CD14-positive monocyte (primary cell): Measurements from ENCODE around the gene ADH1C. TPM values are rescaled to one million over a fixed set of nuclear protein-coding genes. Genes with fewer than 3 reads are reported as not detected.

Experiments
- DNase-seq, 3 donors: peaks; one replicate each; pipeline ENCODE4 v3.0.0-alpha.2; 2011 to 2022
- H2AFZ ChIP-seq: 2 replicates; pipeline ENCODE4 v1.6.0; 2012; ENCODE audit warnings: mild to moderate bottlenecking, low read depth, low read length, inconsistent platforms; ENCODE audit not compliant: insufficient read depth, poor library complexity, severe bottlenecking
- H3K27ac ChIP-seq, 2 donors: 1 replicate in 1 of 2; 2 replicates in 1 of 2; pipeline ENCODE4 v1.5.1; 2012 to 2013; ENCODE audit warnings: low read length in 2 of 2, control low read depth in 1 of 2, inconsistent platforms in 1 of 2, low read depth in 1 of 2, mild to moderate bottlenecking in 1 of 2
- H3K27me3 ChIP-seq, 2 donors: one replicate each; pipeline versions ENCODE4 v1.6.0 to v1.6.1; 2011 to 2013; ENCODE audit warnings: low read length in 2 of 2; ENCODE audit not compliant: control insufficient read depth in 2 of 2, insufficient read depth in 2 of 2
- H3K36me3 ChIP-seq, 2 donors: replicated peaks in 1 of 2; 1 replicate in 1 of 2; 2 replicates in 1 of 2; pipeline versions ENCODE4 v1.5.1 to v1.6.1; 2012 to 2013; ENCODE audit warnings: low read length in 2 of 2, control low read depth in 1 of 2, inconsistent platforms in 1 of 2, mild to moderate bottlenecking in 1 of 2; ENCODE audit not compliant: insufficient read depth in 2 of 2, control insufficient read depth in 1 of 2
- H3K4me1 ChIP-seq, 2 donors: 1 replicate in 1 of 2; 2 replicates in 1 of 2; pipeline versions ENCODE4 v1.5.1 to v1.6.1; 2012 to 2013; ENCODE audit warnings: low read length in 2 of 2, control low read depth in 1 of 2, inconsistent platforms in 1 of 2, mild to moderate bottlenecking in 1 of 2, moderate library complexity in 1 of 2; ENCODE audit not compliant: insufficient read depth in 2 of 2, control insufficient read depth in 1 of 2
- H3K4me2 ChIP-seq: replicated peaks from 2 replicates; pipeline ENCODE3; 2012; ENCODE audit warnings: low read length, moderate library complexity, mild to moderate bottlenecking; ENCODE audit not compliant: poor library complexity, severe bottlenecking; ENCODE audit errors: extremely low read depth
- H3K4me3 ChIP-seq, 3 experiments: fragments of 200-600 bp in 1 of 3; sonication (generic) in 1 of 3; replicated peaks in 1 of 3; 1 replicate in 2 of 3; 2 replicates in 1 of 3; pipeline ENCODE4 v1.5.1; 2011 to 2013; ENCODE audit warnings: low read length in 3 of 3, mild to moderate bottlenecking in 3 of 3, control low read depth in 2 of 3, low read depth in 2 of 3, inconsistent platforms in 1 of 3, moderate library complexity in 1 of 3
- H3K79me2 ChIP-seq: 2 replicates; pipeline ENCODE4 v1.6.0; 2012; ENCODE audit warnings: mild to moderate bottlenecking, control low read depth, inconsistent platforms, low read length, moderate library complexity; ENCODE audit not compliant: insufficient read depth
- H3K9ac ChIP-seq: 2 replicates; pipeline ENCODE4 v1.6.0; 2017; ENCODE audit warnings: low read length, mild to moderate bottlenecking; ENCODE audit not compliant: insufficient read depth, poor library complexity, severe bottlenecking
- H3K9me3 ChIP-seq, 2 donors: replicated peaks in 1 of 2; 1 replicate in 1 of 2; 2 replicates in 1 of 2; pipeline versions ENCODE4 v1.5.1 to v1.6.1; 2012 to 2013; ENCODE audit warnings: low read length in 2 of 2, control low read depth in 1 of 2; ENCODE audit not compliant: control insufficient read depth in 1 of 2, insufficient read depth in 1 of 2
- H4K20me1 ChIP-seq: 2 replicates; pipeline ENCODE4 v1.6.0; 2012; ENCODE audit warnings: mild to moderate bottlenecking, low read length, control low read depth, moderate library complexity; ENCODE audit not compliant: insufficient read depth
- H3K27ac Mint-ChIP-seq, 7 donors: one replicate each; pipeline ENCODE4 v1.8.0; 2020; ENCODE audit warnings: mild to moderate bottlenecking in 7 of 7, mixed read lengths in 7 of 7, moderate library complexity in 6 of 7, inconsistent platforms in 2 of 7
- H3K27me3 Mint-ChIP-seq, 3 donors: one replicate each; pipeline ENCODE4 v1.8.0; 2021 to 2022; ENCODE audit warnings: low read depth in 3 of 3, mild to moderate bottlenecking in 3 of 3, mixed read lengths in 3 of 3, moderate library complexity in 3 of 3, inconsistent platforms in 1 of 3
- H3K36me3 Mint-ChIP-seq, 2 donors: one replicate each; pipeline ENCODE4 v1.8.0; 2020; ENCODE audit warnings: mixed read lengths in 2 of 2, inconsistent platforms in 1 of 2, mild to moderate bottlenecking in 1 of 2
- H3K4me1 Mint-ChIP-seq: one replicate; pipeline ENCODE4 v1.8.0; 2020; ENCODE audit warnings: mild to moderate bottlenecking, mixed read lengths
- H3K4me3 Mint-ChIP-seq, 2 donors: one replicate each; pipeline ENCODE4 v1.8.0; 2020; ENCODE audit warnings: mild to moderate bottlenecking in 2 of 2, mixed read lengths in 2 of 2, moderate library complexity in 1 of 2
- H3K9me3 Mint-ChIP-seq, 7 donors: one replicate each; pipeline ENCODE4 v1.8.0; 2020 to 2022; ENCODE audit warnings: mixed read lengths in 7 of 7, mild to moderate bottlenecking in 6 of 7, moderate library complexity in 6 of 7, inconsistent platforms in 2 of 7
- WGBS: methylation state at CpG from one replicate; pipeline ENCODE4 v1.1.5; 2013; ENCODE audit warnings: missing lambda C conversion rate; ENCODE audit not compliant: insufficient coverage; 5-methylcytosine and 5-hydroxymethylcytosine counted together
- intact Hi-C, 2 donors: fragments of 100-400 bp; cut with micrococcal nuclease; formaldehyde crosslinking; loops; one replicate each; pipeline versions ENCODE4 v1.15.0 to v1.15.1; 2023
- polyA plus RNA-seq, 3 donors: library from polyadenylated mRNA; depleted of rRNA in 1 of 3; unstranded in 2 of 3; stranded (reverse) in 1 of 3; fragments of 300-500 nt in 2 of 3; fragments of >200 nt in 1 of 3; fragmentation: Illumina TruSeq in 2 of 3; gene quantifications; 1 replicate in 2 of 3; 2 replicates in 1 of 3; pipeline ENCODE4 v1.2.3, GENCODE V29; 2012 to 2021
- TF ChIP-seq, protein P1 (sequence below): fragments of 200-600 bp; IDR thresholded peaks from one replicate; pipeline ENCODE4 v1.8.0; 2022; ENCODE audit warnings: antibody characterized with exemption, mild to moderate bottlenecking

Gene ADH1C
- polyA plus RNA-seq, 3 donors: not detected

DNA sequence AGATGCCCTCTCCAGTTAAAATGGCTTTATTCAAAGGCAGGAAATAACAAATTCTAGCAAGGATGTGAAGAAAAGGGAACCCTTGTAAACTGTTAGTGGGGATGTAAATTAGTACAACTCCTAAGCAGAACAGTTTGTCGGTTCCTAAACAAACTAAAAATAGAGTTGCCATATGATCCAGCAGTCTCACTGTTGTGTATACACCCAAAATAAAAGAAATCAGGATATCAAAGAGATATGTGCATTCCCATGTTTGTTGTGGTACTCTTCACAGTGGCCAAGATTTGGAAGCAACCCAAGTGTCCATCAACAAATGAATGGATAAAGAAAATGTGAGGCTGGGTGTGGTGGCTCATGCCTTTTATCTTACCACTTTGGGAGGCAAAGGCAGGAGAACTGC lies 46.5 kb upstream of the ADH1C start:
- no peak for DNase-seq
- H2AFZ ChIP-seq: no peak overlapping the region
- H3K4me3 ChIP-seq: no peak overlapping the region
- H3K27ac ChIP-seq: no peak overlapping the region
- H3K36me3 Mint-ChIP-seq: no peaks in the 10 kb centered on the region
- WGBS: no CpG with 5 or more reads among the region's 1 CpG
- no peak overlapping the region for H3K4me3 Mint-ChIP-seq
- no peaks in the 10 kb centered on the region for H3K4me1 ChIP-seq
- H3K27me3 Mint-ChIP-seq: no peaks in the 10 kb centered on the region
- H3K9ac ChIP-seq: no peak overlapping the region
- no peaks in the 10 kb centered on the region for H3K9me3 ChIP-seq
- no peaks in the 10 kb centered on the region for H3K36me3 ChIP-seq
- H3K79me2 ChIP-seq: no peaks in the 10 kb centered on the region
- H3K4me2 ChIP-seq: no peak overlapping the region
- no peak overlapping the region for H3K27ac Mint-ChIP-seq
- intact Hi-C loops: no loop called here
- peaks cover 4% of the 10 kb centered on the region for H3K4me1 Mint-ChIP-seq
- peaks cover 0 to 3% (median 0%) of the 10 kb centered on the region in 7 donors for H3K9me3 Mint-ChIP-seq
- no peaks in the 10 kb centered on the region for H3K27me3 ChIP-seq
- TF ChIP-seq, protein P1, sequence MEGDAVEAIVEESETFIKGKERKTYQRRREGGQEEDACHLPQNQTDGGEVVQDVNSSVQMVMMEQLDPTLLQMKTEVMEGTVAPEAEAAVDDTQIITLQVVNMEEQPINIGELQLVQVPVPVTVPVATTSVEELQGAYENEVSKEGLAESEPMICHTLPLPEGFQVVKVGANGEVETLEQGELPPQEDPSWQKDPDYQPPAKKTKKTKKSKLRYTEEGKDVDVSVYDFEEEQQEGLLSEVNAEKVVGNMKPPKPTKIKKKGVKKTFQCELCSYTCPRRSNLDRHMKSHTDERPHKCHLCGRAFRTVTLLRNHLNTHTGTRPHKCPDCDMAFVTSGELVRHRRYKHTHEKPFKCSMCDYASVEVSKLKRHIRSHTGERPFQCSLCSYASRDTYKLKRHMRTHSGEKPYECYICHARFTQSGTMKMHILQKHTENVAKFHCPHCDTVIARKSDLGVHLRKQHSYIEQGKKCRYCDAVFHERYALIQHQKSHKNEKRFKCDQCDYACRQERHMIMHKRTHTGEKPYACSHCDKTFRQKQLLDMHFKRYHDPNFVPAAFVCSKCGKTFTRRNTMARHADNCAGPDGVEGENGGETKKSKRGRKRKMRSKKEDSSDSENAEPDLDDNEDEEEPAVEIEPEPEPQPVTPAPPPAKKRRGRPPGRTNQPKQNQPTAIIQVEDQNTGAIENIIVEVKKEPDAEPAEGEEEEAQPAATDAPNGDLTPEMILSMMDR: no peak
- H4K20me1 ChIP-seq: no peaks in the 10 kb centered on the region

GRCh38 chr4:99395595-99396364 lies 43.2 kb upstream of the ADH1C start:
- no peaks in the 10 kb centered on the region for H3K27me3 Mint-ChIP-seq
- Histone ChIP-seq H3K27me3 (no peaks in the 10 kb centered on the region), H3K9me3 (peaks cover 1 to 3% of the 10 kb centered on the region in 2 donors), H3K4me3 (no peak overlapping the region), H3K9ac (no peak overlapping the region), H3K4me1 (no peaks in the 10 kb centered on the region), H3K36me3 (no peaks in the 10 kb centered on the region), H3K79me2 (no peaks in the 10 kb centered on the region), H3K4me2 (no peak overlapping the region), H2AFZ (no peak overlapping the region), H3K27ac (no peak overlapping the region), H4K20me1 (no peaks in the 10 kb centered on the region)
- peaks cover 0 to 10% (median 3%) of the 10 kb centered on the region in 7 donors for H3K9me3 Mint-ChIP-seq
- TF ChIP-seq, protein P1: no peak
- DNase-seq: no peak
- no CpG with 5 or more reads among the region's 3 CpGs for WGBS
- H3K27ac Mint-ChIP-seq: no peak overlapping the region
- H3K4me1 Mint-ChIP-seq: peaks cover 2% of the 10 kb centered on the region
- intact Hi-C loops: no loop called here
- no peak overlapping the region for H3K4me3 Mint-ChIP-seq
- no peaks in the 10 kb centered on the region for H3K36me3 Mint-ChIP-seq
